GM19193 (cell line): ENCODE measurements around the gene GLIS1.

Source experiments
- POLR2A ChIP-seq: IDR thresholded peaks from 4 replicates; pipeline ENCODE4 v1.6.1; 2011; ENCODE audit not compliant: insufficient read depth, insufficient read length; ENCODE audit errors: extremely low read depth

The GLIS1 gene

DNA sequence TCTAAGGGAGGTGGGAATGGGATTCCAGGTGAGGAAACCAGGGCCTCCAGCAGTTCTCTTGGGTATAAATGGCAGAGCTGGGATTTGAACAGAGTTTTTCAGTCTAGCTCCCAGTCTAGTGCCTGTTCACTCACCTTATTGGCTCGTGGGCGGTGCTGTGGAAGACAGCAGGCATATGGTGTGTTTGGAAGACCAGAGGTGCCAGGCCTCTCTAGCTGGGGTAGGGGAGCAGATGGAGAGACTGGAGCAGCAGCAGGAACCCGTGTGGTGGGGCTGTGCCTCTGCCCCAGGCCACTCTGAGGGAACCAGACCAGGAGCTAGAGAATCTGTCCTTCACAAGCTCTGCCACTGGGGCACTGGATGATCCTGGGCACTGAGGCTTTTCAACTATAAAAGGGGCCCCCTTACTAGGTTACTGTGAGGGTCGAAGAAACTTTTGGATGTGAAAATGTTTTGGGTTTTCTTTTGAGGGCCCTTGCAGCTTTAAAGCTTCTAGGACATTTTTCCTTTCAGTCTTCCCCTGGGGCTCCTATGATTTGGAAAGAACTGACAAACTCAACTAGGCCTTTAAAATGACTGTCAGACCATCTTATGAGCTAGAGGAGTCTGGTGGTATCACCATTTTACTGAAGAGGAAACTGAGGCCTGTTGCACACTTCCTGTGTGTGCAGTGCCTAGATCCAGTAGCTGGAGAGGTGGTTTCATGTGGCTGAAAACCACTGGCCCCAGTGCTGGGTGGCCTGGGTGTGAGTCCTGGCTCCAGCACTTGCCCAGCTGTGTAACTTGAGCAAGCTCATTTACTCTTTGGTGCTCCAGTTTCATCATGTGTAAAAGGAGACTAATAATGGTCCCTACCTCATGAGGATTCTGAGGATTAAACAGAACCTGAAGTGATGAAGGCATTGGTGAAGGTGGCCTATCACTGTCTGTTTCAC lies 273.7 kb downstream of the GLIS1 start:
- no peak for TF ChIP-seq POLR2A

DNA sequence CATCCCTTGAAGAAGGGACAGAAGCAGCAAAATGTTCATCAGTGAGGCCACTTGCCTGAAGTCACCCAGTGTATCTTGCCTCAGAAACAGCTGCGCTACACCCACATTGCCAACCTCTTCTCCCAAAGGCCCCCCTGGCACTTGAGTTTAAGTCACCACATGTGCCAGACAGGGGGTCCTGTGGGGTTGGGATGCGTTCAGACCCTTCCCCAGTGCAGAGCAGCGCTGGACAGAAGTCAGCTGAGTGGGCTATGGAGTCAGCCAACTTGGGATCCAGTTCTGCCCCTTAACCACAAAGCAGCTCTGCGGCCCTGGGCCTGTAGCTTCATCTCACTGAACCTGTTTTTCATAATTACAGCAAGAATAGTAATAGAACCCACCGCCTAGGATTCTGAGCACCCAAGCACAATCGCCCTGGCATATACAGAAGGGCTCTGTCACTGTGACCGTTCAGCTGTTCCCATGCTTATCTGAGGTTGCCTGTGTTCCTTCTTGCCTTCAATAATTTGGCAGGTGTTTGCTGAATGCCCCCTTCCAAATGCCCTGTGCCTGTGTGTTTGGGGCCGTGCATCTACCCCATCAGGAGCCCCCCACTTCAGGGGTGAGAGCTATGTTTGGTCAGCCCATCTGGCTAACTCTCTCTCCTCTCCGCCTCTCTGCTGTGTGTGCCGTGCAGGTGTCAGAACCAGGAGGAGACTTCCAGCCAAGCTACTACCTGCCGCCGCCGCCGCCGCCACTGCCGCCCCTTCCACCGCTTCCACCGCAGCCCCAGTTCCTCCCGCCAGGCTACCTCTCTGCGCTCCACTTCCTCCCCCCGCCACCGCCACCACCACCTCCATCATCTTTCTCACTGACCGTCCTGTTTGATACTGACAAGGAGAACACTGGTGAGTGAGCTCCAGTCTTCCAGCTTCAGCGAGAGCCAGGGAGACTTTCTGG lies 274.7 kb downstream of the GLIS1 start:
- TF ChIP-seq POLR2A, result no peak

DNA sequence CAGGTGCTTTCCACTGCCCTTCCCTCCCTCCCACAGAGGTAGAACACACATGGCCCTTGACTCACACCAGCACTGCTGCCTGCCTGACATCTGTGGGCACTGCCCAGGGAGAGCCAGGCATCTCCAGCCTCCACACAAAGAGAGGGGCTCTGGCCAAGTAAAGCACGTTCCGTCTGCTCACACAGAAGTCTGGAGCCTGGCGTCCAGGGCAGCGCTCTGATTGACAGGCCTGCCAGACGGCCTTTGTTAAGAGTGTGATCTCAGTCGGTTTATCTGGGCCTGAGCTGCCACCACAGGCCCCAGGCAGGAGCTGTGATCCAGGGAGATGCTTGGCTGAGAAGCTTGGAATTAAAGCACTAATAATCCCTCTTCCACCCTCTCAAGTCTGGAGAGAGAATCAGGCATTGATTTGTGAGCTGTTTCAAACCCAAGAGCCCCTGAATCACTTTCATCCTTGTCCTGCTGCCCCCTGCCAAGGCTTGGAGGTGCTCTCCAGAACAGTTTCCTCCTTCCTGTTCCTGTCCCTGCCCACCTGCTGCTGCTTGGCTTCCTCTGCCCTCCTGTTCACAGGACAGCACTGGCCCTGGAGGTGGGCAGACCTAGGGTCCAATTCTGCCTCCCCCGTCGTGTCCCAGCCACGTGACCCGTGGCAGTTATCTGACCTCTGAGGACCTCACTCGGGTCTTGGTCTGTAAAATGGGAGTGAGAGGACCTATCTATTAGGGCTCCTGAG lies 276.0 kb downstream of the GLIS1 start:
- no peak for TF ChIP-seq POLR2A

DNA sequence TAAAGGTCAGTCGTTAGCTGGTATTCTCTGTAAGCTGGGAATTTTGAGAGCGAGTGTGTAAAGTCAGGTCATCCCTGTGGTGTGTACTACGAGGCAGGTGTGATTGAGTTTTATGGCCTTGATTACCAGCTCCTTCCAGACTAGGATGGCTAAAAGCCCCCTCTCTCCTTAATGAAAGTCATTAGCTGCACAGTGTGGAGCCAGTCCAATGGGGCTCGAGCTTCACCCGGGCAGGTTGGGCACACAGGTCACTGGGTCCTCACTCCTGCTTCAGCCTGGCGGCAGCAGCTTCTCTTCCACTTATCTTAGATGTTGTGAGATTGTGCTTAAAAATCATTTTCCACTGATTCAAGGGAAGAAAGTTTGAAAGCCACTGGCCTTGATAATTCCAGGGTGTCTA lies 276.8 kb downstream of the GLIS1 start:
- TF ChIP-seq POLR2A, result no peak

DNA sequence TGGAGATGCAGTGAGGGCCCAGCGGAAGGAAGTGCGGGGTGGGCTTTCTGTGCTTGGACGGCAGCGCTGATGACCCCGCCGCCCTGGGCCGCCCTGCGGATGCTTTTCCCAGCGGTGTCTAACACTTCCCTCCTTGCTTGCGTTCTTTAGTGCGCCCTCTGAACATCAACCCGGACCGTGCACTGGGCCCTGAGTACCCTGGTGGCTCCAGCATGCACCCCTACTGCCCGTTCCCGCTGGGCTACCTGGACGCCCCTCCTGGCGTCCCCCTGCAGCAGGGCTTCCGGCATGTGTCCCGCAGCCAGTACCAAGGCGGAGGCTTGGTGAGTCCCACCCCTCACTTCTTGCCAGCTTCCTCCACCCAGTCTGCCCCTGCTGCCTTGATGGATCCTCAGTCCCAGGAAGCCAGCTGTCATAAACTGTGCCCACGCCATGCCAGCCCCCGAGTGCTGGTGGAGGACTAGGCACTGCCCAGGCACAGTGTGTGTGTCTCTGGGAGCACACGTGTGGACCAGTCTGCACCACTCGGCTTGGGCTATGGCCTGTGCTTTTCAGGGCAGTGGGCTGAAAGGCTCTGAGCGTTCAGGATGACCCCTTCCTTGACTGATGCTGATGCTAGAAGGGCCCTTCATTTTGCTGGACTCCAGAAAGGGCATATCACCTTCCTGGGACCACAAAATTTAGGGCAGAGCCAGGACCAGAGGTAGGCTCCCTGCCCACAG lies 277.5 kb downstream of the GLIS1 start:
- TF ChIP-seq POLR2A, result no peak

DNA sequence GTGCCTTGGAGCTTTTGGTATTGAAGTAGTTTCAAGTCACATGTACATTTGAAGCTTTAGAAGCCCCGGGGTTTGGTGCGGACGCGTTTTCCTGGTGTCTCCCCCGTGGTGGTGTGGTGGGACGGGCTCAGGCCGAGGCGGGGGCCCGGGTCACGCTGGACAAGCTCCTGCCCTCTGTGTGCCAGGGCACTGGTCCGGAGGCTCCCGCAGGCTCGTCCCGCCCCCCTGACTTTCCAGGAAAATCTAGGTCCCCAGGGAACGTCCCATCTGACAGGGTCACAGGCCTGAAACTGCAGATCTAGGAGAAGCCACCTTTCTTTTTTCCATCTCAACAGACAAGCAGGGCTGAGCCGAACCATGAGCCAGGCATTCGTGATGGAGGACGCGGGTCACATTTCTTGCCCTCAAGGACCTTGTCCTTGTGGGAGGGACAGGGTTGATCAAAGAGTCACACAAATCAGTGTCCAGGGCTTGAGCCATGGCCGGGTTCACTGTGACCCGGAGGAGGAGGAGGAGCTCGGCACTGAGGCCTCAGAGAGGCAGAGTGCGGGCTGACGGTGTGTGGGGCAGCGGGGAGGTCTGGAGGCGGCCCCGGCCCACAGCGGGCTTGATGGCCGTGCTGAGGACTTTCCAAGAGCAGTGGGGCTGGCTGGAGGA lies 278.2 kb downstream of the GLIS1 start:
- TF ChIP-seq POLR2A, result no peak

DNA sequence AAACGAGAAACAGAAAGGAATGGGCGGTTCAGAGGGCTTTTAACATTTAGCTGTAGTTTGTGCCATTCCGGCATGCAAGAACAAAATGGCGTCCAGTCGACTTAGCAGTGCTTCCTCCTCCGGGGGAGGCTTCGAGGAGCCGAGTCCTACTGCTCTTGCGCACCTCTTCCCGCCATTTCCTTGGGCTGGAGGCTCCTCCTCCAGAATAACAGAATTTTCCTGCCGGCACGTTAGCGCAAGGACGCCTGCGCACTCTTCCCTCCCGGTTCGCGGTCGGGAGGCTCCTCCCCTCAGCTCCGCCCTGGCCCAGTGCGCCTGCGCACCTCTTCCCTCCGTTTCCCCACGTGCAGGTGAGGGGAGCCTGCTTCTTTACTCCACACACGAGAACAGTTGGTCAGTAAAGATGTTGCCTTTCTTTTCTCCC lies 278.7 kb downstream of the GLIS1 start:
- no peak for TF ChIP-seq POLR2A

DNA sequence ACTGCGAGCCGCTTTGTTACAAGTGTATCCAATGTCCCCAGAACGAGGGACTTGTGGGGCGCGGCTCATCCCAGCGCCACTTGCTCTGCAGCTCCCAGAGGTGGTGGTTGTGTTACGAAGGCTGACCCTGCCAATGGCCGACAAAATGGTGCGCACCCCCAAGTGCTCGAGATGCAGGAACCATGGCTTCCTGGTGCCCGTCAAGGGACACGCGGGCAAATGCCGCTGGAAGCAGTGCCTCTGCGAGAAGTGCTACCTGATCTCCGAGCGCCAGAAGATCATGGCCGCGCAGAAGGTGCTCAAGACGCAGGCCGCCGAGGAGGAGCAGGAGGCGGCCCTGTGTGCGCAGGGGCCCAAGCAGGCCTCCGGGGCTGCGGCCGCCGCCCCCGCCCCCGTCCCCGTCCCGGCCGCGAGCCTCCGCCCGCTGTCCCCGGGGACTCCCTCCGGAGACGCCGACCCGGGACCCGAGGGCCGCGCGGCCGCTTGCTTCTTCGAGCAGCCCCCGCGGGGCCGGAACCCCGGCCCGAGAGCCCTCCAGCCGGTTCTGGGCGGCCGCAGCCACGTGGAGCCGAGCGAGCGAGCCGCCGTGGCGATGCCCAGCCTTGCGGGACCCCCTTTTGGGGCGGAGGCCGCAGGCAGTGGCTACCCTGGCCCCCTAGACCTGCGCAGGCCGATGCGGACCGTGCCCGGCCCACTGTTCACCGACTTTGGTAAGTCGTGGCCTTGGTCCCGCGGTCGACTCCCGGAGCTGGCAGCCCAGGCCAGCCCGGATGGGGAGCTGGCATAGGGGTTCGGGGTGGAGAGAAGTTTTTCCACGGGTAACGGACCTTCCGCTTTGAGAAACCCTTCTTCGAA lies 279.4 kb downstream of the GLIS1 start, which contains the start of gene DMRTB1:
Gene DMRTB1 (plus strand): TSS at position 79 of the 855 bp plus-strand sequence. CDS start 55 bp downstream, at position 134.
- no peak for TF ChIP-seq POLR2A

DNA sequence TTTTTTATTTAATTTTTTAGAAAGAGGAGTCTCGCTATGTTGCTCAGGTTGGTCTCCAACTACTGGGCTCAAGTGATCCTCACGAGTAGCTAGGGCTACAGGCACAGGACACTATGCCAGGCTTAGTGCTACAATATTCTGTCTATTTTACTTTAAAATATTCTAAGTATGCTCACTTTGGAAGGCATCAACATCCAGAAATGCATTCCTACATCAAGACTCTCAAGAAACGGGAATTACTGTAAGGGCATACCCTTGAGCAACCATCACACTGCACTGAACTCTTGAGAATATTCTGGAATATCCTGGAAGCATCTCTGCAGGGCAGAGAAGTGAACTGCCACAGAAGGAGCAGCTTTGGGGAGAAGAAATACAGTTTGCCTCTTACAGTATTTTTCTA lies 280.3 kb downstream of the GLIS1 start:
- TF ChIP-seq POLR2A, result no peak
